ENCODE measurements around the gene CSKMT. TPM values are rescaled to one million over a fixed set of nuclear protein-coding genes. Genes with fewer than 3 reads are reported as not detected.

CSKMT gene
- total and polyA plus RNA-seq, 8 donors, result 4.0 to 25.4 (median 7.7) TPM

DNA sequence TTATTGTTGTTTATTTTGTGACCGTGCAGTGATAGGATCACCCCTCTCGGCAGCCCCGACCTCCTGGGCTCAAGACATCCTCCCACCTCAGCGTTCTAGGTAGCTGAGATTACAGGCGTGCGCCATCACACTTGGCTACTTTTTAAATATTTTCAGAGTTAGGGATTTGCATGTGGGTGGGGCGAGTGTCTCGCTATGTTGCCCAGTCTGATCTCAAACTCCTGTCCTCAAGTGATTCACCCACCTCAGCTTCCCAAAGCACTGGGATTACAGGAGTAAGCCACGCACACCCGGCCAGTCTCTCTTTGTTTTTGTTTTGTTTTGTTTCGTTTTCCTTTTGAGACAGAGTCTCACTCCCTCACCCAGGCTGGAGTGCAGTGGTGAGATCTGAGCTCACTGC, 10.8 kb upstream of the CSKMT start:
- no peak for FAIRE-seq
- WGBS, 2 donors, result 84 to 86% methylated on average over 11 of the region's 11 CpGs
- TF ChIP-seq, protein P1, sequence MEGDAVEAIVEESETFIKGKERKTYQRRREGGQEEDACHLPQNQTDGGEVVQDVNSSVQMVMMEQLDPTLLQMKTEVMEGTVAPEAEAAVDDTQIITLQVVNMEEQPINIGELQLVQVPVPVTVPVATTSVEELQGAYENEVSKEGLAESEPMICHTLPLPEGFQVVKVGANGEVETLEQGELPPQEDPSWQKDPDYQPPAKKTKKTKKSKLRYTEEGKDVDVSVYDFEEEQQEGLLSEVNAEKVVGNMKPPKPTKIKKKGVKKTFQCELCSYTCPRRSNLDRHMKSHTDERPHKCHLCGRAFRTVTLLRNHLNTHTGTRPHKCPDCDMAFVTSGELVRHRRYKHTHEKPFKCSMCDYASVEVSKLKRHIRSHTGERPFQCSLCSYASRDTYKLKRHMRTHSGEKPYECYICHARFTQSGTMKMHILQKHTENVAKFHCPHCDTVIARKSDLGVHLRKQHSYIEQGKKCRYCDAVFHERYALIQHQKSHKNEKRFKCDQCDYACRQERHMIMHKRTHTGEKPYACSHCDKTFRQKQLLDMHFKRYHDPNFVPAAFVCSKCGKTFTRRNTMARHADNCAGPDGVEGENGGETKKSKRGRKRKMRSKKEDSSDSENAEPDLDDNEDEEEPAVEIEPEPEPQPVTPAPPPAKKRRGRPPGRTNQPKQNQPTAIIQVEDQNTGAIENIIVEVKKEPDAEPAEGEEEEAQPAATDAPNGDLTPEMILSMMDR (IDR thresholded peaks at IDR 0.05), result no peak
- H3K4me1 ChIP-seq, result peaks cover 0 to 8% (median 8%) of the 10 kb centered on the region in 3 donors
- H3K36me3 ChIP-seq, result peaks cover 0 to 5% (median 2%) of the 10 kb centered on the region in 3 donors
- H3K27me3 ChIP-seq, result no peaks in the 10 kb centered on the region
- no peak for DNase-seq
- H3K9me3 ChIP-seq, result no peaks in the 10 kb centered on the region
- no peak overlapping the region for H3K27ac ChIP-seq
- no peak overlapping the region for H3K4me3 ChIP-seq
- no peak for ATAC-seq
- intact Hi-C loops (cut with DNase I), result no loop called here

DNA sequence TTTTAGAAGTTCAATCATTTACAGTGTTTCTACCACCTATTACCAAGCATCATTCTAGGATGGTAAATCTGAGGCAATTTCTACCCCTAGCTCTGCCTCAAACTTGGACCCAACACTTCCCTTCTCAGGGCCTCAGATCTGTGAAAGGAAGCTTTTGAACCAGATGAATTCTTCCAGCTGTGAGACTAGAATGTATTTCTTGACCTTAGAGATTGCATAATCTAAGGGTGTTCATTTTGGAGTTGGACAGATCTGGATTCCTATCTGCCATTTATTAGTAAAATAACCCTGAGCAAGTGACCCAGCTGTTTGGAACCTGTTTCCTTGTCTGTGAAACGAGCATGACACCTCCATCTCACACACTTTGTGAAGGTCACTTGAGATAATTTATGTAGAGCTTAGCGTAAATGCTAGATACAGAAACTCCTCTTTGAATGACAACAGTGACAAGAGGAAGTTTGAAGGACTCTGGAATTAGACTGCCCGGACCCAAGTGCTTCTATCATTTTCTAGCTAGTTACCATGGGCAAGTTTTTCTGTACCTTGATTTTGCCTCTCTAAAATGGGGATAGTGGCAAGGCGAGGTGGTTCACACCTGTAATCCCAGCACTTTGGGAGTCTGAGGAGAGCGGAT, 8.2 kb upstream of the CSKMT start:
- H3K4me3 ChIP-seq, result no peak overlapping the region
- DNase-seq (no peak), ATAC-seq (no peak), FAIRE-seq (no peak)
- TF ChIP-seq, protein P1 (IDR thresholded peaks at IDR 0.05), result no peak
- H3K27me3 ChIP-seq, result no peaks in the 10 kb centered on the region
- H3K9me3 ChIP-seq, result no peaks in the 10 kb centered on the region
- WGBS, 2 donors, result 52 to 61% methylated on average over 5 of the region's 5 CpGs
- intact Hi-C loops (cut with DNase I), result no loop called here
- no peak overlapping the region for H3K27ac ChIP-seq
- peaks cover 0 to 3% (median 2%) of the 10 kb centered on the region in 3 donors for H3K4me1 ChIP-seq
- no peaks in the 10 kb centered on the region for H3K36me3 ChIP-seq

DNA sequence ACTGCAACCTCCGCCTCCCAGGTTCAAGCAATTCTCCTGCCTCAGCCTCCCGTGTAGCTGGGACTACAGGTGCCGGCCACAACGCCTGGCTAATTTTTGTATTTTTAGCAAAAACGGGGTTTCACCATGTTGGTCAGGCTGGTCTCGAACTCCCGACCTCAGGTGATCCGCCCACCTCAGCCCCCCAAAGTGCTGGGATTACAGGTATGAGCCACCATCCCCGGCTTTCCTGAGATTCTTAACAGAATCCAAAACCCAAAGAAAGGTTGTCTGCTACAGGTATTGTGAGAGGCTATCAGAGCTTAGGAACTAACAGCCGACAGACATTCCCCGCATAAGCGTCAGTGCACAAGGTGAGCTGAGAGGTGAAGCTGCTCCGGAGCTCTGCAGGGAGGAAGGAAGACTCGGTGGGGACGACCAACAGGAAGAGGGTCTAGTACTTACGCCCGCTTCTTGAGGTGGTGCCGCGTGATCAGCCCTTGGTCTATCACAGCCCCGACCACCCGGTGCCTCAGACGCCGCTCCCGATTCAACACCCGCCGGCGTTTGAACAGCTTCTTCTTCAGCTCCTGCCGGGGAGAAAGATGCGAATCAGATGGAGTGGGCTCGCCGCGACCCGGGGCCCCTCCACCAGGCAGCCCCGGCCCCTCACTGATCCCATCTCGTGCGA, 572 bp upstream of the CSKMT start:
- Histone ChIP-seq H3K27ac (peak overlapping the region; percentile 51 to 84 (median 80)), H3K9me3 (no peaks in the 10 kb centered on the region), H3K4me1 (peaks cover 0 to 29% (median 12%) of the 10 kb centered on the region in 3 donors), H3K36me3 (no peaks in the 10 kb centered on the region), H3K4me3 (peak overlapping the region; percentile 48 to 79 (median 72)), H3K27me3 (no peaks in the 10 kb centered on the region)
- peak; percentile 48 to 68 (median 58) for ATAC-seq
- TF ChIP-seq, protein P1 (IDR thresholded peaks at IDR 0.05), result no peak
- no peak for FAIRE-seq
- intact Hi-C loops (cut with DNase I), result no loop called here
- peak in 4 of 6 donors; percentile 53 to 79 (median 58) for DNase-seq
- 3% methylated on average over 34 to 36 of the region's 36 CpGs for WGBS, 2 donors

DNA sequence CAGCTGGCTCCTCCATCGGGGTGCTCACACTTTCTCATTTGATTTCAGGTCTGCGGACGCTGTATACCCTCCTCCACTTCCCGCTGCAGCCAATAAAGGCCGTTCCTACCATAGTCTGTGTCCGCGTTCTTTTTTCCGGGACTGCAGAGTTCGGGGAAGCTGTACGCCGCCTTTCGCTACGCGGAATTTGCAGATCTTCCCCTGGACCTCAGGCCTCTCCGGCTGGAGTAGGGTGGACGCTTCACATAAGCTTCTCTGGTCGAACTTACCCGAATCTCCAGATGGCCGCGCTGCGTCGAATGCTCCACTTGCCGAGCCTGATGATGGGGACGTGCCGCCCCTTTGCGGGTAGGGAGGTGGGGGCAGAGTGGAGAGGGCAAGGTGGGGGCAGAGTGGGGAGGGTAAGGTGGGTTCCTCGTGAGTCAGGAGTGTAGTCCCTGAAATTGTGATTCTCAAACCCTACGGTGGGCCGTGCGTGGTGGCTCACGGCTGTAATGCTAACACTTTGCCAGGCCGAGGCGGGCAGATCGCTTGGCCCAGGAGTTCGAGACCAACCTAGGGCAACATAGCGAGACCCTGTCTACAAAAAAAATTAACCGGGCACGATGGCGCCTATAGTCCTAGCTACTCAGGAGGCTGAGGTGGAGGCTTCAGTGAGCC, 617 bp downstream of the CSKMT start:
- peak overlapping the region; percentile 51 to 84 (median 80) for H3K27ac ChIP-seq
- DNase-seq (peak in 5 of 6 donors; percentile 56 to 85 (median 58)), FAIRE-seq (no peak), ATAC-seq (peak; percentile 42 to 50 (median 46))
- H3K4me3 ChIP-seq, result peak overlapping the region; percentile 48 to 79 (median 72)
- no peaks in the 10 kb centered on the region for H3K9me3 ChIP-seq
- WGBS, 2 donors, result 1 to 4% methylated on average over 39 of the region's 39 CpGs
- no peaks in the 10 kb centered on the region for H3K36me3 ChIP-seq
- H3K27me3 ChIP-seq, result no peaks in the 10 kb centered on the region
- peaks cover 0 to 38% (median 15%) of the 10 kb centered on the region in 3 donors for H3K4me1 ChIP-seq
- TF ChIP-seq, protein P1 (IDR thresholded peaks at IDR 0.05), result no peak
- intact Hi-C loops (cut with DNase I), result no loop called here

Data from pancreas (tissue), 10 donors.